Glutamatergic neuron (in vitro differentiated cells): ENCODE measurements around the gene RPAP3. TPM values are rescaled to one million over a fixed set of nuclear protein-coding genes. Genes with fewer than 3 reads are reported as not detected.

Experiments
- DNase-seq: peaks from one replicate; pipeline ENCODE4 v3.0.0; 2022
- H3K27ac Mint-ChIP-seq: one replicate; pipeline ENCODE4 v1.8.0; 2020; ENCODE audit warnings: mild to moderate bottlenecking, mixed read lengths, inconsistent platforms; ENCODE audit not compliant: unreplicated experiment
- H3K27me3 Mint-ChIP-seq: one replicate; pipeline ENCODE4 v1.8.0; 2020; ENCODE audit warnings: mild to moderate bottlenecking, moderate library complexity, mixed read lengths, inconsistent platforms; ENCODE audit not compliant: unreplicated experiment
- H3K36me3 Mint-ChIP-seq: one replicate; pipeline ENCODE4 v1.8.0; 2020; ENCODE audit warnings: mild to moderate bottlenecking, mixed read lengths, inconsistent platforms; ENCODE audit not compliant: unreplicated experiment
- H3K4me1 Mint-ChIP-seq: one replicate; pipeline ENCODE4 v1.8.0; 2020; ENCODE audit warnings: mild to moderate bottlenecking, low read depth, mixed read lengths, inconsistent platforms; ENCODE audit not compliant: unreplicated experiment
- H3K4me3 Mint-ChIP-seq: one replicate; pipeline ENCODE4 v1.8.0; 2020; ENCODE audit warnings: mild to moderate bottlenecking, mixed read lengths, inconsistent platforms; ENCODE audit not compliant: unreplicated experiment
- H3K9me3 Mint-ChIP-seq: one replicate; pipeline ENCODE4 v1.8.0; 2020; ENCODE audit warnings: mild to moderate bottlenecking, moderate library complexity, mixed read lengths, inconsistent platforms; ENCODE audit not compliant: unreplicated experiment
- CTCF ChIP-seq: fragments of 200-600 bp; sonication (generic); IDR thresholded peaks from one replicate; pipeline ENCODE4 v1.5.0; 2021; ENCODE audit not compliant: partially characterized antibody, unreplicated experiment
- total RNA-seq: library from RNA; stranded (reverse); fragmentation: NEBNext Ultra II Directional; extraction: Animal tissue kit (Norgen Biotek cat#: 25700); gene quantifications from one replicate; pipeline ENCODE4 v1.2.1, GENCODE V29; 2021; ENCODE audit not compliant: unreplicated experiment

The RPAP3 gene
- total RNA-seq, 1 donor from 2014 or later: 29.5 TPM

GRCh38 chr12:47734725-47735480 is 29.1 kb upstream of the RPAP3 start:
- TF ChIP-seq CTCF: no peak
- peak overlapping the region; percentile 97 for H3K27ac Mint-ChIP-seq
- H3K27me3 Mint-ChIP-seq: peaks cover 11% of the 10 kb centered on the region
- H3K9me3 Mint-ChIP-seq: peaks cover 19% of the 10 kb centered on the region
- H3K36me3 Mint-ChIP-seq: no peaks in the 10 kb centered on the region
- peaks cover 24% of the 10 kb centered on the region for H3K4me1 Mint-ChIP-seq
- DNase-seq: peak; percentile 80
- peak overlapping the region; percentile 42 for H3K4me3 Mint-ChIP-seq

- Mint-ChIP-seq H3K4me1 (peaks cover 38% of the 10 kb centered on the region), H3K27me3 (peaks cover 11% of the 10 kb centered on the region), H3K4me3 (no peak overlapping the region), H3K27ac (peak overlapping the region; percentile 53), H3K9me3 (peaks cover 14% of the 10 kb centered on the region), H3K36me3 (no peaks in the 10 kb centered on the region)
- TF ChIP-seq CTCF: no peak
- DNase-seq: no peak
Observed at GRCh38 chr12:47733142-47733541, 27.3 kb upstream of the RPAP3 start.

- no peak for TF ChIP-seq CTCF
- Mint-ChIP-seq H3K4me3 (no peak overlapping the region), H3K27me3 (peaks cover 11% of the 10 kb centered on the region), H3K9me3 (peaks cover 16% of the 10 kb centered on the region), H3K27ac (no peak overlapping the region), H3K4me1 (peaks cover 38% of the 10 kb centered on the region), H3K36me3 (no peaks in the 10 kb centered on the region)
- no peak for DNase-seq
Observed at GRCh38 chr12:47732504-47732903, 26.7 kb upstream of the RPAP3 start.

- H3K9me3 Mint-ChIP-seq: peaks cover 12% of the 10 kb centered on the region
Observed at GRCh38 chr12:47731723-47732122, 25.9 kb upstream of the RPAP3 start.

More at GRCh38 chr12:47731723-47732122, 25.9 kb upstream of the RPAP3 start:
- Mint-ChIP-seq H3K4me1 (peaks cover 32% of the 10 kb centered on the region), H3K27me3 (peaks cover 9% of the 10 kb centered on the region), H3K36me3 (no peaks in the 10 kb centered on the region), H3K27ac (no peak overlapping the region), H3K4me3 (no peak overlapping the region)
- no peak for TF ChIP-seq CTCF
- no peak for DNase-seq
